WI38 (cell line): ENCODE results near the gene AFG3L2.

Source experiments
- H3K4me3 ChIP-seq: 2 replicates; pipeline ENCODE4 v1.5.1; 2011; ENCODE audit warnings: low read depth, mild to moderate bottlenecking, control low read depth, low read length
- CTCF ChIP-seq: IDR thresholded peaks from 2 replicates; pipeline ENCODE4 v1.5.1; 2012; ENCODE audit warnings: low read depth, mild to moderate bottlenecking, control low read depth, low read length

AFG3L2 gene

GRCh38 chr18:12336171-12336613 lies 40.8 kb downstream of the AFG3L2 start:
- TF ChIP-seq CTCF: no peak
- no peak overlapping the region for H3K4me3 ChIP-seq

GRCh38 chr18:12335503-12335902 lies 41.5 kb downstream of the AFG3L2 start:
- TF ChIP-seq CTCF: no peak
- H3K4me3 ChIP-seq: no peak overlapping the region

- TF ChIP-seq CTCF: no peak
- H3K4me3 ChIP-seq: no peak overlapping the region
These were observed 42.2 kb downstream of the AFG3L2 start for GRCh38 chr18:12334863-12335262.

GRCh38 chr18:12334366-12334808 lies 42.6 kb downstream of the AFG3L2 start:
- H3K4me3 ChIP-seq: no peak overlapping the region
- TF ChIP-seq CTCF: no peak

- no peak for TF ChIP-seq CTCF
- H3K4me3 ChIP-seq: no peak overlapping the region
These were observed 43.3 kb downstream of the AFG3L2 start for GRCh38 chr18:12333506-12334290.

GRCh38 chr18:12330766-12331165 lies 46.3 kb downstream of the AFG3L2 start:
- no peak overlapping the region for H3K4me3 ChIP-seq
- TF ChIP-seq CTCF: no peak

GRCh38 chr18:12329125-12329698 lies 47.8 kb downstream of the AFG3L2 start:
- no peak overlapping the region for H3K4me3 ChIP-seq
- no peak for TF ChIP-seq CTCF
